ENCODE results near the gene COLQ.
"Not testable (repeated sequence)": the region's sequence is repeated elsewhere in the genome, so short reads cannot be mapped to it uniquely, and the experiment has no call there.

COLQ gene

DNA sequence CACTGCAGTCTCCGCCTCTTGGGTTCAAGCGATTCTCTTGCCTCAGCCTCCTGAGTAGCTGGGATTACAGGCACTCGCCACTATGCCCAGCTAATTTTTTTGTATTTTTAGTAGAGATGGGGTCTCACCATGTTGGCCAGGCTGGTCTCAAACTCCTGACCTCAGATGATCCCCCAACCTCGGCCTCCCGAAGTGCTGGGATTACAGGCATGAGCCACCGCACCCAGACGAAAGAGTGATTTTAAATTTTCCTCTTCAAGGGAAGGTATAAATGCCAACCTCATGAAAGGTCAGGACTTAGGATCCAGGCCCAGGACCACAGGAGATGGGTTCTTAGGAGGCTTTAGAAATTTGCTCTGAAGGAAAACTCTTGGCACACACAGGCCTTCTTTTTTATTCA, 110.5 kb downstream of the COLQ start:
- not testable (repeated sequence) for DNase-seq

DNA sequence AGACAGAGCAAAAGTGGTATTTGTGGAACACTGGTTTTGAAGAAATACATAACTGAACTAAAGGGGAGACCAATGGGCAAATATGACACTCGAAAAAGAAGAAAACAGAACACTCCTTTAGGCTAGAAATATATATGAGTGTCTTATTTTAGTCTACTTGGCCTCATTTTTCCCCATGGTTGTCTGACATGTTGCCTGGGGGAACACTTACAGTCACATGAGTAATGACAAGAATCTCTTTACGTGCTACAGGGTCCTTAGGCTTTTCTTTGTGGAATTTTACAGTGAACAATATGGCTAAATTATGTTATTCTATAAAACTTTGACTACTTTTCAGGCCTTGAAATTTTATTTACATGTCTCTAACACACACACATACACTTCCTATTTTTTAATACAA, 111.7 kb downstream of the COLQ start:
- no peak for DNase-seq

DNA sequence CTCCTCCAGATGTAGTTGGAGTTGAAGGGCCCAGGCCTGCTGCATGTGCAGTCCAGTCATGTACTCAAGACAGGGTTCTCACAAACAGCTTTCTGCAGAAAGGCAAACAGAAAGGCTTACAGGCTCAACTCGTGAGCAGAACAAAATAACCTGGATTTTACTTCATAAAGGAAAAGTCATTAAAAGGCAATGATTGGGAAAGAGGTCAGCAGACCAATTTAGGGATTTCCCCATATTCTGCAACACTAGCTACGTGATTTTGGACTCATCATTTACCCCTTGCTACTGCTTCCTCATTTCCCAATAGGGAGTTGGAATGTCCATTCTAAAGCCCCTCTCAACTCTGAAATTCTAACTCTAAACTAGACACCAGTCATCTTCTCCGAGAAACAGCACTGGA, 112.3 kb downstream of the COLQ start:
- DNase-seq: no peak

DNA sequence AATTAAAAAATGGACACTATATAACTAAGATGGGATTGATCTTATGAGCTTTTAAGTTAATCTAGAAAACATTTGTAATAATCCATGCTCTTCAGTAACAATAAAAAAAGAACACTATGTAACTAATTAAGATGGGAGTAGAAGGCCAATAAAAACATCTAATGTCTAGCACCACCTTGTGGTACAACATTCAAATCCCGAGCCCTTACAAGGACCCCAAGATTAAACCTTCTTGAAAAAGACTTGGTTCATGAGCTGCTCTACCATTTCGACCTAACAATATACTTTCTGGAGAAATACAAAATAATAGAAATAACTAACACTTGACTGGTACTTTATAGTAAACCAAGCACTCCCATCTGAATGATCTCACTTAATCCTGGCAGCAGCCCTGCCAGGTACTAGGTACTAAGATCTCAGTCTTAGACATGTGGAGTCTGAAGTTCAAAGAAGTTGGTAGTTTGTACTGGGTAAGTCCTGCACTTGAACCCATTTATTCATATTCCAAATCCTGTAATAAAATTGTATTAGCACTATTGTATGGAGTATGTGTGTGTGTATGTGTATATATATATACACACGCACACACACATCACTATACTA, 116.0 kb downstream of the COLQ start:
- DNase-seq: no peak

DNA sequence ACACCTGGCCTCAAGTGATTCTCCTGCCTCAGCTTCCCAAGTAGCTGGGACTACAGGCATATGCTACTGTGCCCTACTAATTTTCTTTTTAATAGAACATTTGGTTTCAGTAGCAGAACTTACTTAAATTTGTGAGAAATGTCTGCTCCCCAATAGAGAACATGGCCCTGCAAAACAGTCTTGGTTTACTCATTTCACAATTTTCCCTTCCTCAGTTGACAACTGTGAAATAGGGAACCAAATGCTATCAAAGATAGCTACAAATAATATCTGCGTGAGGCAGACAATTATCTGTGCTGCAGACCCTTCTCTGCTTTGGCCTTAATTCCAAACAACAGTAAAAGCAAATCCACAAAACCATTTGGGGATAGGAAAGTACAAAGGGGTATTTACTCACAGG, 116.7 kb downstream of the COLQ start:
- DNase-seq: no peak

DNA sequence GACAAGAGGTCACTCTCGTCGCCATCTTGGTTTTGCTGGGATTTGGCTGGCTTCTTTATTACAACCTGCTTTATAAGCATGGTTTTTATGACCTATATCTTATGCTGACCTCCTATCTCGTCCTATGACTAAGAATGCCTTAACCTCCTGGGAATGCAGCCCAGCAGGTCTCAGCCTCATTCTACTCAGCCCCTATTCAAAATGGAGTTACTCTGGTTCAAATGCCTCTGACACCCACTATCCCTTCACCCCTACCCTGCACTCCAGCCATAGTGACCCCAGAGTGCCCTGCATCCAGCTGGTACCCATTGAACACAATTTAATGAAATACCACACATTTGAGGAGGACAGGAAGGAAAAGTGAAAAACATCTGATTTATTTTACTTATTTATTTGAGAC, 117.5 kb downstream of the COLQ start:
- no peak for DNase-seq

DNA sequence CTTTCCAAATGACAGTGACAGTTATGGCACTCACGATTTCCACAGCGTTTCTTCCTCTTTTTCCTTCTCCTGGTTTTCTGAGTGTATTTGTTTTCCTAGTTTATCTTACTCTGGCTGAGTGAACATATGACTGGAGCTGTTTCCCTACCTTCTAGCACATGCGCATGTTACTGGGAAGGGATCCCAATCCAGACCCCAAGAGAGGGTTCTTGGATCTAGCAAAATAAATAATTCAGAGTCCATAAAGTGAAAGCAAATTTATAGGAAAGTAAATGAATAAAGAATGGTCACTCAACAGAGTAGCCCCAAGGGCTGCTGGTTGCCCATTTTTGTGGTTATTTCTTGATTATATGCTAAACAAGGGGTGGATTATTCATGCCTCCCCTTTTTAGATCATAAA, 118.0 kb downstream of the COLQ start:
- no peak for DNase-seq

DNA sequence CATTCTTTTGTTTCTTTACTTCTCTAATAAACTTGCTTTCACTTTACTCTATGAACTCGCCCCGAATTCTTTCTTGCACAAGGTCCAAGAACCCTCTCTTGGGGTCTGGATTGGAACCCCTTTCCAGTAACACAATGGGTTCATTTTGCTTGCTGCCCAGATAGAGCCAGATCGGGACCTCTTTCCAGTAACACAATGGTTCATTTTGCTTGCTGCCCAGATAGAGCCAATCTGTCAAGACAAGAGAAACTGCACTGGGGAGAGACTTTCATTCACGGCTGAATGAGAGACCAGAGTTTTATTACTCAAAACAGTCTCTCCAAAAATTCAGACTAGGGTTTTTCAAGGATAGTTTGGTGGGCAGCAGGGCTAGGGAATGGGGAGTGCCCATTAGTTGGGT, 119.6 kb downstream of the COLQ start:
- no peak for DNase-seq

Measured in activated effector memory CD4-positive, alpha-beta T cell treated with Interleukin-2 at 50 U/mL for 16 hours (primary cell).